ENCODE results near the gene SMIM12.

The SMIM12 gene

GRCh38 chr1:34904236-34905097, 44.9 kb upstream of the SMIM12 start:
- Histone ChIP-seq H3K9me3 (ENCODE audit: insufficient read depth, low read length) (no peaks in the 10 kb centered on the region), H3K4me3 (ENCODE audit: insufficient read depth, low read length, poor library complexity, severe bottlenecking) (no peak overlapping the region), H3K4me2 (ENCODE audit: low read depth, low read length, poor library complexity, severe bottlenecking) (no peak overlapping the region), H3K9me2 (replicated peaks; ENCODE audit: insufficient read depth, low read length) (no peaks in the 10 kb centered on the region), H4K20me1 (ENCODE audit: low read depth, low read length) (no peaks in the 10 kb centered on the region), H3K27ac (ENCODE audit: low read depth, low read length) (no peak overlapping the region), H3K9ac (ENCODE audit: low read length) (no peak overlapping the region), H3K27me3 (ENCODE audit: low read length) (no peaks in the 10 kb centered on the region), H3F3A (ENCODE audit: insufficient read depth) (no peaks in the 10 kb centered on the region), H3K79me2 (ENCODE audit: insufficient read depth, low read length) (no peaks in the 10 kb centered on the region), H3K36me3 (ENCODE audit: low read length) (no peaks in the 10 kb centered on the region), H2AFZ (ENCODE audit: low read depth, low read length, severe bottlenecking) (no peak overlapping the region)
- no peak for TF ChIP-seq CTCF (IDR thresholded peaks at IDR 0.05; ENCODE audit: insufficient read depth, low read length, poor library complexity, severe bottlenecking)
- TF ChIP-seq EZH2phosphoT487 (conservative IDR thresholded peaks at IDR 0.05; ENCODE audit: low read length): no peak

DNA sequence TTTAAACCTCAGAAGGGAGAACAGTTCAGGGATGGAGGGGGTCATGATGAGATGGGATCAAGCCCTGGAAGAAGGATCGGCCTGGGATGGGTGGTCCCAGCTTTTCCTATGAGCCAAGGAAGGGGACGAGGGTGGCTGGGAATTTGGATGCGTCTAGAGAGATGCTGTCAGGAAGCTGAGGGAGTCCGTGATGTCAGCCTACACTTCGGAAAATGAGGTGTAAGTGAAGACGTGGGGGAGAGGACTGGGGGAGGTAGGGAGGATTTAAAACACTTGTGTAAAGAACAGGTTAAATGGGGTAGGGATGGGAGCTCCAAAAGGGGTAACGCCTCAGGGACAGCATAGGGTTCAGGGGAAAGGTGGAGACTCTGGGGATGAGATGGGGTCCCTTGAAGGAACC, 42.4 kb upstream of the SMIM12 start:
- no peaks in the 10 kb centered on the region for H3K79me2 ChIP-seq (ENCODE audit: insufficient read depth, low read length)
- H3K9me3 ChIP-seq (ENCODE audit: insufficient read depth, low read length): no peaks in the 10 kb centered on the region
- no peak overlapping the region for H3K27ac ChIP-seq (ENCODE audit: low read depth, low read length)

DNA sequence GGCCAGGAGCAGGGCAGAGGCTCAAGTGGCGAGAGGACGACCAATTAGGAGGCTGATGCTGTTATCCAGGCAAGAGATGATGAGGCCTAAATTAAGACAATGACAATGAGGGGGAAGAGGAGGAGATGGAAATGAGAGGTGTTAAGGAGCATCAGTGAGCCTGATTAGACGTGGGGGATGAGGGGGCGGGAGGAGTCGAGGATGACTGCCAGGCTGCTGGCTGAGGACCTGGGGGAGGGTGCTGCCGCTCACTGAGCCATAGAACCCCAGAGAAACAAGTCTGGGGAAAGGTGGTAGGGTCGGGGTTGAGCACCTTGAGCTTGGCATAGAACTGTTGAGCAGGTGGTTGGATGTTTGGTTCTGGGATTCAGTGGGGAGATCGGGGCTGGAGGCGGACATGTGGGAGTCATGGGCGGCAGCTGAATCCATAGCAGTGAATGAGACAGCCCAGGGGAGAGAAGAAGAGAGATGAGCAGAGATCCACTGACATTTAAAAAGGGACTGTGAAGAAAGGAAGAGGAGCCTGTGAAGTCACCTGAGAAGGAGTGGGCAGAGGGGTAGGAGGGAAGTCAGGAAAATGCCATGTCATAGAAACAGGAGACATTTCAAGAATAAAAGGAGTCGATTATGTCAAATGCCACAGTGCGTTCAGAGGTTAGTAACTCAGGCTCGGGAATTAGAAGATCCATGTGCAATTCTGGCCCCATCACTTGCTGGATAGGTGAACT, 41.4 kb upstream of the SMIM12 start:
- no peaks in the 10 kb centered on the region for H3K79me2 ChIP-seq (ENCODE audit: insufficient read depth, low read length)
- no peak for TF ChIP-seq CTCF (IDR thresholded peaks at IDR 0.05; ENCODE audit: insufficient read depth, low read length, poor library complexity, severe bottlenecking)
- TF ChIP-seq EZH2phosphoT487 (conservative IDR thresholded peaks at IDR 0.05; ENCODE audit: low read length): no peak
- H3K4me2 ChIP-seq (ENCODE audit: low read depth, low read length, poor library complexity, severe bottlenecking): no peak overlapping the region
- no peaks in the 10 kb centered on the region for H3F3A ChIP-seq (ENCODE audit: insufficient read depth)
- H2AFZ ChIP-seq (ENCODE audit: low read depth, low read length, severe bottlenecking): no peak overlapping the region
- H3K27ac ChIP-seq (ENCODE audit: low read depth, low read length): no peak overlapping the region
- no peak overlapping the region for H3K4me3 ChIP-seq (ENCODE audit: insufficient read depth, low read length, poor library complexity, severe bottlenecking)
- H3K9me2 ChIP-seq (replicated peaks; ENCODE audit: insufficient read depth, low read length): no peaks in the 10 kb centered on the region
- H3K36me3 ChIP-seq (ENCODE audit: low read length): no peaks in the 10 kb centered on the region
- no peaks in the 10 kb centered on the region for H4K20me1 ChIP-seq (ENCODE audit: low read depth, low read length)
- H3K9me3 ChIP-seq (ENCODE audit: insufficient read depth, low read length): no peaks in the 10 kb centered on the region
- no peak overlapping the region for H3K9ac ChIP-seq (ENCODE audit: low read length)
- H3K27me3 ChIP-seq (ENCODE audit: low read length): no peaks in the 10 kb centered on the region

More for the DNA sequence above, 42.4 kb upstream of the SMIM12 start:
- no peaks in the 10 kb centered on the region for H3K36me3 ChIP-seq (ENCODE audit: low read length)
- no peaks in the 10 kb centered on the region for H3K27me3 ChIP-seq (ENCODE audit: low read length)
- no peak overlapping the region for H3K9ac ChIP-seq (ENCODE audit: low read length)
- H4K20me1 ChIP-seq (ENCODE audit: low read depth, low read length): no peaks in the 10 kb centered on the region
- no peak overlapping the region for H3K4me2 ChIP-seq (ENCODE audit: low read depth, low read length, poor library complexity, severe bottlenecking)
- H3F3A ChIP-seq (ENCODE audit: insufficient read depth): no peaks in the 10 kb centered on the region
- no peak for TF ChIP-seq CTCF (IDR thresholded peaks at IDR 0.05; ENCODE audit: insufficient read depth, low read length, poor library complexity, severe bottlenecking)
- no peak for TF ChIP-seq EZH2phosphoT487 (conservative IDR thresholded peaks at IDR 0.05; ENCODE audit: low read length)
- no peak overlapping the region for H2AFZ ChIP-seq (ENCODE audit: low read depth, low read length, severe bottlenecking)
- H3K4me3 ChIP-seq (ENCODE audit: insufficient read depth, low read length, poor library complexity, severe bottlenecking): no peak overlapping the region
- H3K9me2 ChIP-seq (replicated peaks; ENCODE audit: insufficient read depth, low read length): no peaks in the 10 kb centered on the region
